Right lobe of liver (tissue), 4 donors: ENCODE data around the gene LRRC4.

ENCODE experiments used
- CTCF ChIP-seq, 4 donors: fragments of 200-600 bp in 3 of 4; fragments of 450-650 bp in 1 of 4; IDR thresholded peaks; one replicate each; pipeline versions ENCODE4 v1.5.1 to v1.8.0; 2016 to 2022; ENCODE audit warnings: antibody characterized with exemption in 4 of 4, mild to moderate bottlenecking in 2 of 4
- POLR2A ChIP-seq: fragments of 450-650 bp; IDR thresholded peaks from one replicate; pipeline ENCODE4 v1.6.1; 2017; ENCODE audit warnings: antibody characterized with exemption, mild to moderate bottlenecking
- donor health status: DM: no; HTN: no; CAD: no.
- donor health status: DM: no; HTN: no; CAD: no.
- donor health status: DM: no; HTN: yes; CAD: no.

DNA sequence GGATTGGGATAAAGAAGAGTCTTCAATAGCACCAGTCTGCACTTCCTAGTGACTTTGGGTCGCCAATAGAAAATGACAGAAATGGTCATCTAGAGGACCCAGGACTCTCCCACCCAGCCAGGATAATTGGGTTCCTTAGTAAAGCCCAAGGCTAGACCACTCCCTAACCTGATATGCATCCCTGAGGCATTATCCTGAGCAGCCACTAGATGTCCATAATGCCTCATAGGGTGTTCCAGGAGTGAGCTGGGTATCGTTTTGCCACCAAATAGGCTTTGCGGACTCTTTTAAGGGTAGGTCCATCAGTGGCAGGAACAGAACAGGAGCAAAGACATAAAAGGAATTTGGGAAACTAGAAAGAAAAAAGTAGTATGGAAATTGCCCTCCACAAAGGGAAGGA, 4.5 kb upstream of the LRRC4 start:
- TF ChIP-seq CTCF (IDR thresholded peaks at IDR 0.05) (peak; percentile 16 to 34 (median 19)), POLR2A (no peak)
